ENCODE results near the gene SYNE2.

DNA sequence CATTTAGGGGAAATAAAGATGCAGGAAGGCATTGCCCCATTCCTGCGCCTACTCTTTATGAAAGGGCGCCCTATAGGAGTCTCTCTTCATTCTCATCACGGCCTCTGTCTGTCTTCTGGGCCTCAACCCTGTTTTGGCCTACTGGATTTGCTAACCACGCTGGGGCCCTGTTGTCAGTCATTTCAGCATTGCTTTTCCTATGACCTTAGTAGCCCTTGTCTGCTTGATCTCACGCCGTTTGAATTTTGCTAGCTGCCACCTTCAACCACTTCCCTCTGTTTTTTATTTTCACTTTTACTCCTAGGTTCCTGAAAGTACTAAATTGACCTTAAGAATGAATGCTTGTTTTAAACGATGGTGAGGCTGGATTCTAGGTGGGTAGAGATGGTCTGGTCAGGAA, 139.0 kb downstream of the SYNE2 start:
- TF ChIP-seq CEBPB (IDR thresholded peaks at IDR 0.05): no peak
- TF ChIP-seq CREB1 (IDR thresholded peaks at IDR 0.05; ENCODE audit: low read depth): no peak
- TF ChIP-seq, protein P1, sequence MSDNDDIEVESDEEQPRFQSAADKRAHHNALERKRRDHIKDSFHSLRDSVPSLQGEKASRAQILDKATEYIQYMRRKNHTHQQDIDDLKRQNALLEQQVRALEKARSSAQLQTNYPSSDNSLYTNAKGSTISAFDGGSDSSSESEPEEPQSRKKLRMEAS (IDR thresholded peaks at IDR 0.05): no peak
- no peak for TF ChIP-seq TCF12 (IDR thresholded peaks at IDR 0.05; ENCODE audit: low read depth)
- TF ChIP-seq, protein P2, sequence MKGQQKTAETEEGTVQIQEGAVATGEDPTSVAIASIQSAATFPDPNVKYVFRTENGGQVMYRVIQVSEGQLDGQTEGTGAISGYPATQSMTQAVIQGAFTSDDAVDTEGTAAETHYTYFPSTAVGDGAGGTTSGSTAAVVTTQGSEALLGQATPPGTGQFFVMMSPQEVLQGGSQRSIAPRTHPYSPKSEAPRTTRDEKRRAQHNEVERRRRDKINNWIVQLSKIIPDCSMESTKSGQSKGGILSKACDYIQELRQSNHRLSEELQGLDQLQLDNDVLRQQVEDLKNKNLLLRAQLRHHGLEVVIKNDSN (IDR thresholded peaks at IDR 0.05): no peak
- TF ChIP-seq, protein P3, sequence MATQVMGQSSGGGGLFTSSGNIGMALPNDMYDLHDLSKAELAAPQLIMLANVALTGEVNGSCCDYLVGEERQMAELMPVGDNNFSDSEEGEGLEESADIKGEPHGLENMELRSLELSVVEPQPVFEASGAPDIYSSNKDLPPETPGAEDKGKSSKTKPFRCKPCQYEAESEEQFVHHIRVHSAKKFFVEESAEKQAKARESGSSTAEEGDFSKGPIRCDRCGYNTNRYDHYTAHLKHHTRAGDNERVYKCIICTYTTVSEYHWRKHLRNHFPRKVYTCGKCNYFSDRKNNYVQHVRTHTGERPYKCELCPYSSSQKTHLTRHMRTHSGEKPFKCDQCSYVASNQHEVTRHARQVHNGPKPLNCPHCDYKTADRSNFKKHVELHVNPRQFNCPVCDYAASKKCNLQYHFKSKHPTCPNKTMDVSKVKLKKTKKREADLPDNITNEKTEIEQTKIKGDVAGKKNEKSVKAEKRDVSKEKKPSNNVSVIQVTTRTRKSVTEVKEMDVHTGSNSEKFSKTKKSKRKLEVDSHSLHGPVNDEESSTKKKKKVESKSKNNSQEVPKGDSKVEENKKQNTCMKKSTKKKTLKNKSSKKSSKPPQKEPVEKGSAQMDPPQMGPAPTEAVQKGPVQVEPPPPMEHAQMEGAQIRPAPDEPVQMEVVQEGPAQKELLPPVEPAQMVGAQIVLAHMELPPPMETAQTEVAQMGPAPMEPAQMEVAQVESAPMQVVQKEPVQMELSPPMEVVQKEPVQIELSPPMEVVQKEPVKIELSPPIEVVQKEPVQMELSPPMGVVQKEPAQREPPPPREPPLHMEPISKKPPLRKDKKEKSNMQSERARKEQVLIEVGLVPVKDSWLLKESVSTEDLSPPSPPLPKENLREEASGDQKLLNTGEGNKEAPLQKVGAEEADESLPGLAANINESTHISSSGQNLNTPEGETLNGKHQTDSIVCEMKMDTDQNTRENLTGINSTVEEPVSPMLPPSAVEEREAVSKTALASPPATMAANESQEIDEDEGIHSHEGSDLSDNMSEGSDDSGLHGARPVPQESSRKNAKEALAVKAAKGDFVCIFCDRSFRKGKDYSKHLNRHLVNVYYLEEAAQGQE (IDR thresholded peaks at IDR 0.05; ENCODE audit: low read depth): no peak
- TF ChIP-seq RAD21 (IDR thresholded peaks at IDR 0.05; ENCODE audit: low read depth): no peak
- TF ChIP-seq EGR1 (IDR thresholded peaks at IDR 0.05): no peak
- no peak for TF ChIP-seq TEAD4 (IDR thresholded peaks at IDR 0.05)
- no peak for TF ChIP-seq NFIC (IDR thresholded peaks at IDR 0.05)
- no peak for TF ChIP-seq YY1 (IDR thresholded peaks at IDR 0.05; ENCODE audit: low read depth)
- no peak for TF ChIP-seq TAF1 (IDR thresholded peaks at IDR 0.05; ENCODE audit: low read depth)
- no peak for TF ChIP-seq ZBTB7A (IDR thresholded peaks at IDR 0.05; ENCODE audit: low read depth)
- TF ChIP-seq EP300 (IDR thresholded peaks at IDR 0.05; ENCODE audit: borderline replicate concordance): no peak

Data from Ishikawa (cell line).